NCI-H2171 (cell line): Measurements from ENCODE around the gene UIMC1.

ENCODE experiments used
- DNase-seq: peaks from one replicate; lab custom pipeline; 2025; lab: John Stamatoyannopoulos, UW

Gene UIMC1

DNA sequence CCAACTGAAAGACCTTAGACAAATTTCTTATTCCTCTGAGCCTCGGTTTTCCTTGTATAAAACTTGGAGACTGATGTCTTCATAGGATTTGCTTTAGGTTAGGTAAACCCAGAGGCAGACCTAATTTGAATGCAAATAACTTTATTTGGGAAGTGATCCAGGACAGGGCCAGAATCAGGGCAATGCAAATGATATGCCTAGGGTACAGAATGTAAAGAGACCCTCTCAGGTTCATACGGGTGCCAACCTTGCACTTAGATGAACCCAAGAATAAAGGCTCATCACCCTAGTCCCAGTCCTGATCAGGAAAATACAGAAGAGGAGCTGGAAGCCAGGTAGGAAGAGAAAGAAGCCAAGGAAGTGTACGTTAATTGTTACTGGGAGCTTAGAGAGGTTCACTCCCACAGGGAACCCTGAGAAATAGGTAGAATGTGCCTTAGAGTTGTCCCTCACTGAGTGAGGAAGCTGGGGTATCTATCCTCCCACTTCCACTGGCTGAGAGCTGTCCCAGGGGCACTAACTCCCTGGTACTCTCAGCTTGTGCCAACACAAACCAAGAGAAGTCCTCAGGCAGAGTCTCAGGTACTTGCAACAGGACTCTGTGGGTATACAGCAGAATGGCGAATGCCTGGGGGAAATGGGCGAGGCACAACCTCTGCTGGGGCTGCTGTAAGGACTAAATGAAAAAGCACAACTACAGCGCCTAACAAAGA, 104.3 kb downstream of the UIMC1 start:
- DNase-seq, result no peak

GRCh38 chr5:176901260-176902101, 105.1 kb downstream of the UIMC1 start:
- DNase-seq, result no peak

DNA sequence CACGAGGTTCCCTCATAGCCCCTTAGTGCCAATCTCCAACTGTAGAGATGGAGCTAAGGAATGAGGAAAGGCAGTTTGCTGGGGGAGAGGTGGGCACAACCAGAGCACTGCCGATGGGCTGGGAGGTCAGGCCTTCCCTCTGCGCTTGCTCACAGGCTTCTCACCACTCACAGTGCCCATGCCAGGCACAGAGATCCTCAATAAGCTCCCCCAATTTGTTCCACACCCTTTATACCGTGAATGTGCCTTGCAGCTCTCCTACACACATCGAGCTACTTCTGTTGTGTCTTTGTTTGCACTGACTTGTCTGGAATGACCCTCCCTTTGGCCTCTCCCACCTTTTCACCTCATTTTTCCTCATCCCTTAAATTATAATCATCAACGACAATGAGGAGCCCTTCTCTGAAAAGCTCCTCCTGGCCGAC, 105.8 kb downstream of the UIMC1 start:
- no peak for DNase-seq

GRCh38 chr5:176899946-176900779, 106.4 kb downstream of the UIMC1 start:
- no peak for DNase-seq

DNA sequence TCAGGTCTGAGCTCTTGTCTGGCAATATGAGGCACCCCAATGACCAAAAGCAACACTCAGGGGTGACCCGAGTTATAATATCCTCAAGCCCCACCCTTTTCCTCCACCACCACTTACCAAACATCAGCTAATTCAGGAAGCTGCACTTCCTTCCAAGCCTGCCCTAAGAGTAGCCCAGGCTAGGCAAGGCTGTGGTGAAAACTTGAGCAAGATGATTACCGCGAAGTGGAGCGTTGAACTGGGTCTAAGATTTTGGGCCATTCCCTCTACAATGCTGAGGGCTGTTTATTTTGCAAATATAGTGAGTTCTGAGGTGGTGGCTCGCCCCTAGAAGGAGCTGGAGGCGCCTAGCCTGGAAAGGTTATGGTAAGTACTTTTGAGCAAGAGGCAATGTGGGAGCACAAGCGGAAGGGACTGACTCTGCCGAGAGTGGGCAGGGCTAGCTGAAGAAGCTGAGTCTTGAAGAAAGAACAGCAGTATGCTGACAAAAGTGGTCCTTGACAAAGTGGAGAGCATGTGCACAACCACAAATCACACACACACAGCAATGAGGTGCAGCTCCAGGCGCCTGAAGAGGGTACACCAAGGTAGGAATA, 107.2 kb downstream of the UIMC1 start, which contains the start of gene HK3:
Gene HK3, minus strand, starts transcription at position 51 of the 596 bp plus-strand sequence. CDS start 3,187 bp downstream, outside the sequence.
- DNase-seq, result no peak

DNA sequence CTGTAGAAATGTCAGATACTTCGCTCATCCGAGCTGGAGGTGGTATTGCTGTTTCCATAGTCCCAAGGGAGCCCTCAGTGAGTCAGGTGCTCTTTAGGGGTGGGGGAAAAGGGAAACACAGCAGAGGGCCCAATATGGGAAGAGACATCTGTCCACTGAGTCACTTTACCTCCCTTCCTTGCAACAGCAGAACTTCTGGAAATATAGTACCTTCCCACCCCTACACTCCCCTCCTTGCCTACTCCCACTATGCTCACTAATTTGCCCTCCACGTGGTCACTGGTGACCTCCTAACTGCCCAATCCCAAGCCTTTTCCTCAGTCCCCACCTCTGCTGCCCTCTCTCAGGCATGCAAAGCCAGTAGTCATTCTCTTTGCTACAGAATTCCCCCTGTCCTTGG, 109.3 kb downstream of the UIMC1 start:
- DNase-seq, result peak; percentile 35

- DNase-seq, result no peak
Measured at GRCh38 chr5:176895831-176896230, 110.7 kb downstream of the UIMC1 start.

DNA sequence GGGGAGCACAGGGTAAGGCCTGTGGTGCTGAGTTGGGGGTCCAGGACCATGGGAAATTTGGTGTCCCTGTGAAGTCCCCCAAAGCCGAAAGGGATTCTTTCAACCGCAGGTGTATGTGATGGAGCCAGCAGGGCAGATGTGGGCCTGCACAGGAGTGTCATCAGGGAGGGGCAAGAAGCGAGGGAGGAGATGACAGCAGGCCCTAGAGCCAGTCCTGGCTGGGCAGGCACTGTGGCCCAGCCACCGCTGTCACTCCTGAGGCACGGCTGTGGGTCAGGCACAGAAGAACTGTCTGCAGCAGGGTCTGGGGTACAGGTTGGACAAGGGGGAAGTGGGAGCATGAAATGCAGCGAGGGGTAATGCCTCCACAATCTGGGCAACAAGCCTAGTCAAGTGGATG, 112.3 kb downstream of the UIMC1 start:
- no peak for DNase-seq

DNA sequence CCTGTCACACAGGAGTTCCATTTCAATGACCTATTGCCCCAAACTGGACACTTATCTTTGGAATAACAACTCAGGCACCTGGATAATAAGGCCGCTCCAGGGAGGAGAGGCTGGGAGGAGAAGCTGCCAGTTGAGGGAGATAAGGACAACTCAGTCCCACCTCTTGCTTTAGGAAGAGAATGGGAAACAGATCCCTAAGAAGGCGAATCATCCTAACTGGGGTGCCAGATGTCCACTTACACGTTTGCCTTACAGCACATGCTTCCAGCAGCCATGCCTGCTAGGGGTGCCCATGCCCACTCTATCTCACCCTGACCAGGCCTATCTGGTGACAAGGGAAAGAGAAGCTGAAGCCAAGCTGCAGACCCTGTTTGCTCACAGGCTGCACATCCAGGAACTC, 113.9 kb downstream of the UIMC1 start:
- DNase-seq, result no peak

- no peak for DNase-seq
Measured at GRCh38 chr5:176891331-176891958, 115.1 kb downstream of the UIMC1 start.

GRCh38 chr5:176890455-176891330, 115.9 kb downstream of the UIMC1 start:
- no peak for DNase-seq

DNA sequence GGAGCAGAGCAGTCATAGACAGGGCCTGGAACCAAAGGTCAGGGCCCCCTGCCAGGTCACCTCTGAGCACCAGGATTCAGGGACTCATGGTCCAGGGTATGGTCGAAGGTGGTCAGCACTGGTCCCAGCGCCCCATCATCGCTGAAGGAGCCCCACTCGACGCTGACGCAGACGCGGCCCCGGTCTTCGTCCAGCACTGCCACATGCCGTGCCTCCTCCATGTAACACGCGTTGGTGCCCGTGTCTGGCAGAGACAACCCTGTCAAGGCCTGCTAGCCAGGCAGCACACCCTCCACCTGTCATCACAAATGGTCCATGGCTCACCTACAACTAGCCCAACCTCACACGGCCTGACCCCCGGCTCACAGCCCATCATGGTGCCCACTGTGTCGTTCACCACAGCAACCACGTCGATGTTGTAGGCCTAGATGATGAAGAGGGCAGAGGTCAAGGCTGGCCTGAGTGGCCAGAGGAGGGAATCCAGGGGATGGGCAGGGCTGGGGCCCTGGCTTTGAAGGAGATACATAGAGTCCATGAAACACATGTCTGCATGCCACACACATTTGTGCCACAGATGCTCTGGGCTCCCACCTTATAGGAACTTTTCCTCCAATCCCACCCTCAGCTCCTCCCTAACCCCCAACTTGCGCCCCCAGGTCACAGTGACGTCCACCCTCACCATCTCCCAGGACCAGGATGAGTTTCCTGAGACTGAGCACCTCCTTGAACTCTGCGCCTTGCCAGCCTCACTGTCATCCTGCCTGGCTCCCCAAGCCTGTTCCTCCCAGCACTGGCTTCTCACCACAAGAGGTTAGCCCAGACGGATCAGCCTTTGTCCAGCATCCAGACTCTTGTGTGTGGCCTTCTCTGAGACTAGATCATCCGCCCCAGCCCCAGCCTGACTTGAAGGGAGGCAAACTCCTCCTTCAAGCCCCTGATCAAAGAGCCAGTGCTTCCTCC, 117.0 kb downstream of the UIMC1 start:
- DNase-seq, result no peak

DNA sequence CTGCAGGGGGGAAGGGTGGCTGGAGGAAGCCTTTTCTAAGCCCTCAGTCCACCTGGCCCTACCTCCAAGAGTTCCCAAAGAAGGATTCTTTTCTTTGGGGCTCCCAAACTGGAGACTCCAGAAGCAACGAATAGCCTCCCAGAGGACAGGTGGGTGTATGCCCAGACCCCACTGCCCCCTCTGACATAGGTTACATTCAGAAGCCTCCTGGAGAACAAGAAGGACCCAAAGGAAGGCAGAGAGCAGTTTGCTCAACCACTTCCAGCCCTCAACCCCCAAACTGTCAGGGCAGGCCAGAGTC, 117.8 kb downstream of the UIMC1 start:
- no peak for DNase-seq

- DNase-seq, result no peak
Measured at GRCh38 chr5:176888016-176888864, 118.3 kb downstream of the UIMC1 start.

- no peak for DNase-seq
Measured at GRCh38 chr5:176887252-176887849, 119.2 kb downstream of the UIMC1 start.

DNA sequence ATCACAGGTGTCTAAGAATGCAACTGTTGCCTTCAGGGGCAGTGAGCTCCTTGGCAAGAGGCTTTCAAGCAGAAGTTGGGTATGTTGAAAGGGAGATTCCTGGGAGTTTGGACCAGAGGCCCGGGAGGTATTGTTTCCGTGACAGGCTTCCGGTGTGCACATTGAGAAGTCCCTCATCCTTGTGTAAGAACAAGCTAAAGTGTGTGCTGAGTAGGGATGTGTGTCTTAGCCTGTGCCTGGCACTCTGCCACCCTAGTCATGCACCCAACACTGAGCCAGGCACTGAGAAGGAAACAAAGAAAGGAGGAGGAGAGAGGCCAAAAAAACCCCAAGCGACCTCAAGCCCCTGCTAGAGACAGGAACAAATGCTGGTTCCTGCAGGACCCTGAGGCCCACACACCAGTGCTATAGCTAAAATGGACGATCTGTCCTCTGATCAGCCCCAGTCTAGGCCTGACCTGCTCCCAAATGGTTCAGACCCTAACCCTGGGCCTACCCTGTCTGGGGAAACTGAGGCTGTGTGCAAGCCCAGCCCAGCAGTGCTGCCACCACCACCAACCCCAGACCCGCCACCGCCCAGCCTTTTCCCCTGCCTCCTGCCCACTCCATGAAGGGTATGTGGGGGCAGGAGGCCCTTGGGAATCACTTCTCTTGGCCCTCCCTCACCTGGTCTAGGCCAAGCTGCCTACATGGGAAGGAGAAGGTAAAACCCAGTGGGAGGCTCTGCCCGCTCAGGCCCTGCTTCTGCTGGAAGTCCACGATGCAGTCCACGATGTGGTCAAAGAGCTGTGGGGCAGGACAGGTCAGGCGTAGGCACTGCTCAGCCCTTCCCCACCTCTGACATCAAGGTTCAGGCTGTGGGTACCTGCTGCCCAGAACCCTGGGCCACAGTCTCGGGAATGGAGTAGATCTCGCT, 120.0 kb downstream of the UIMC1 start:
- DNase-seq, result no peak

GRCh38 chr5:176884571-176884890, 122.0 kb downstream of the UIMC1 start:
- DNase-seq, result no peak
